ENCODE measurements around the gene ITGA2B.

- no peak for TF ChIP-seq SP1 (IDR thresholded peaks at IDR 0.05)
- TF ChIP-seq L3MBTL2 (conservative IDR thresholded peaks at IDR 0.05) = no peak
- no peak for TF ChIP-seq FOXM1 (IDR thresholded peaks at IDR 0.05; ENCODE audit: borderline replicate concordance)
- no peak for TF ChIP-seq TARDBP (IDR thresholded peaks at IDR 0.05)
Measured at GRCh38 chr17:44379887-44380286, 9.6 kb downstream of the ITGA2B start.
